ENCODE measurements around the gene CCDC61. TPM values are rescaled to one million over a fixed set of nuclear protein-coding genes. Genes with fewer than 3 reads are reported as not detected.

The CCDC61 gene
- total and polyA plus RNA-seq, 2 of the 8 experiments (the other 6 are each of a cell fraction or from before 2014, with no cell fraction given): 7.8 to 17.4 TPM

DNA sequence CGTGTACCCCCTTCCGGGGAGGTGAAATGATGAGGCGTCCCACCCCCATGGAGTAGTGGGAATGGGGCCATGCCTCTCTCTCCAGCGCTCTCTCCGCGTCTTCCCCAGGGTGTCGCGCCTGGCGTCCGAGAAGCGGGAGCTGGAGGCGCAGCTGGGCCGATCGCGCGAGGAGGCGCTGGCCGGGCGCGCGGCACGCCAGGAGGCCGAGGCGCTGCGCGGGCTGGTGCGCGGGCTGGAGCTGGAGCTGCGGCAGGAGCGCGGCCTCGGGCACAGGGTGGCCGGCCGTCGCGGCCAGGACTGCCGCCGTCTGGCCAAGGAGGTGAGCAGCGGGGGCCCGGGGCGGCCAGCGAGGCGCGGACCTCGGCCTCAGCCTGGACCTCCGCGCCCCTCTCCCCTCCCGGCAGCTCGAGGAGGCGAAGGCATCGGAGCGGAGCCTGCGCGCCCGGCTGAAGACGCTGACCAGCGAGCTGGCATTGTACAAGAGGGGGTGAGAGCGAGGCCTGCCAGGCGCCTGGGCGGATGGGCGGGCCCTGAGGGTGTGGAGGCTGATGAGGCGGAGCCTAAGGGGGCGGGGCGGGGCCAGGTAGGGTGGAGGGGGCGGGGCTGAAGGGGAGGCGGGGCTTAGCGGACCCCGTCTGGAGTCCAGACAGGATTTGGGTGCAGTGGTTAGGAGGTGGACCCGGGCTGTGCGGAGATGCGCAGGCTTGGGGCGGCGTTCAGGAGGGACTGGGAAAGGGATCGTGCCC, 19.8 kb downstream of the CCDC61 start (continued):
- TF ChIP-seq PHF8 (conservative IDR thresholded peaks at IDR 0.05; ENCODE audit: low read depth, low read length) (0 out of 2 replicates have a peak, but pooled peaks have one; percentile 34), TAF1 (IDR thresholded peaks at IDR 0.05; ENCODE audit: low read depth, low read length) (peak; percentile 60; the same call in 1 of the 2 replicates), TBP (IDR thresholded peaks at IDR 0.05; ENCODE audit: low read depth, low read length) (peak; percentile 66), KDM4A (IDR thresholded peaks at IDR 0.05; ENCODE audit: low read depth, low read length, severe bottlenecking) (peak; percentile 67)

All from H1 (cell line).